Measurements from ENCODE around the gene RASGRP2.
A peak's percentile ranks its signal among the peaks of the same experiment; 100 is the strongest.

Gene RASGRP2

DNA sequence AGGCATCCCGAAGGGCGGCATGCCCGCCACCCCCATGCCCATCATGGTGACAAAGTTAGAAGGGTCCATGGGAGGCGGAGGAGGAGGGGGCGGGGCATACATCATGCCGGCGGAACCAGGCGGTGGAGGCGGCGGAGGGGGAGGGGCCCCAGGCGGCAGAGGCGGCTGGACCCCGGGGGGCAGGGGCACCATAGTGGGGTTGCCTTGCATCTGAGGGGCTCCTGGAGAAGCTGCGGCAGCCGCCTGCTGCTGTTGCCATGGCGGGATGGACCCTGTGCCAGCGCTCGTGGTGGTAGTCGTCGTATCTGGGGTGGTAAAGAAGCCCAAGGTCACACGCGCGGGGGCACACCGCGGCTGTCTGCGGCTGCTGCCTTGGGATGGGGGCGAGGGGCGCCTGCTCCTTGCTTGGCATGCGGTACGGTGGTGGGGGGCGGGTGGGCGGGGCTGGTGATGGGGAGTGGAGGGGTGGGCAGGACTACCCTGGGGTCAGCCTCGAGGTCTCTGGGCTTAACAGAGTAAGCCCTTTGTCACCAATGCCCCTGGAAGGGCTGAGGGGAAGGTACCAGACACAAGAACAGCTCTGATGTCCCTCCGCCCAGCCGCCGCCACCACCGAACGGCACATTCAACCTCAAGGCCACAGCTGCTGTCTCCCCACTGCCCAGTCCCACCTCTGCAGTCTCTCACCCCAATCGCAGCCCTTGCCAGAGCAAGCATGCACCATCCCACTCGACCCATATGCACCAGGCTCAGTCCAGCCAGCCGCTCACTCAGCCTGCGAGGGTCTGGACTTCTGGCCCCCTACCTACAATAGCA lies 22.1 kb upstream of the RASGRP2 start:
- H3K27me3 Mint-ChIP-seq: no peaks in the 10 kb centered on the region
- CTCF ChIA-PET: interaction anchor here (1.1 to 15.2 kb wide), 3 partner anchors 8 to 19 kb away, joined by 3 to 208 read pairs (median 3); partner anchors contain the start of gene RASGRP2
- H3K4me1 Mint-ChIP-seq: peaks cover 91% of the 10 kb centered on the region
- no peaks in the 10 kb centered on the region for H3K9me3 Mint-ChIP-seq
- peak; percentile 20 for DNase-seq
- H3K4me3 Mint-ChIP-seq: no peak overlapping the region
- peak overlapping the region; percentile 97 for H3K27ac Mint-ChIP-seq
- H3K36me3 Mint-ChIP-seq: peaks cover 81% of the 10 kb centered on the region

- Mint-ChIP-seq H3K4me1 (peaks cover 91% of the 10 kb centered on the region), H3K27me3 (no peaks in the 10 kb centered on the region)
These were observed 21.4 kb upstream of the RASGRP2 start for GRCh38 chr11:64765291-64765850.

DNA sequence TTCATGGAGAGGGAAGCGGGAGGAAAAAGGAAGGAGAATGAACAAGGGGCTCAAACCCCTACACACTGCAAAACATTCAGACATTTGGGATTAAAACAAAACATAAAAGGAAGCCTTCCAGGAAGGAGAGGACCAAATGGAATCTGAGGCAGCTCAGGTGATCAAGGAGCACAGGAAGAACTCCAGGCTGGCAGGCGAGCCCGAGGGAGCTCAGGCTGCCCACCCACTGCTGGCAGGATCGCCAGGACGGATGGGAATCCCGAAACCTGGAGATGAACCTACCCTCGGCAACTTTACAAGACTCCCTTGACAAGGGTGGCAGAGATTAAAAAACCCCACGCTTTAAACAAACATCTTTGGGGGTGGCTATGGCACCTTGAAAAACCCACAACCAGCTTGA lies 20.8 kb upstream of the RASGRP2 start:
- Mint-ChIP-seq H3K9me3 (no peaks in the 10 kb centered on the region), H3K27me3 (no peaks in the 10 kb centered on the region), H3K27ac (peak overlapping the region; percentile 97), H3K4me1 (peaks cover 94% of the 10 kb centered on the region), H3K36me3 (peaks cover 81% of the 10 kb centered on the region), H3K4me3 (peak overlapping the region; percentile 71)
- CTCF ChIA-PET: interaction anchor here (0.8 to 15.2 kb wide), 4 partner anchors 9 to 28 kb away, joined by 3 to 208 read pairs (median 3); partner anchors contain the start of gene RASGRP2
- peak; percentile 19 for DNase-seq

More at GRCh38 chr11:64765291-64765850, 21.4 kb upstream of the RASGRP2 start:
- Mint-ChIP-seq H3K27ac (peak overlapping the region; percentile 97), H3K4me3 (peak overlapping the region; percentile 71), H3K9me3 (no peaks in the 10 kb centered on the region), H3K36me3 (peaks cover 81% of the 10 kb centered on the region)
- CTCF ChIA-PET: interaction anchor here (0.8 to 15.2 kb wide), 4 partner anchors 9 to 29 kb away, joined by 3 to 208 read pairs (median 3); partner anchors contain the start of gene RASGRP2
- peak; percentile 21 for DNase-seq

DNA sequence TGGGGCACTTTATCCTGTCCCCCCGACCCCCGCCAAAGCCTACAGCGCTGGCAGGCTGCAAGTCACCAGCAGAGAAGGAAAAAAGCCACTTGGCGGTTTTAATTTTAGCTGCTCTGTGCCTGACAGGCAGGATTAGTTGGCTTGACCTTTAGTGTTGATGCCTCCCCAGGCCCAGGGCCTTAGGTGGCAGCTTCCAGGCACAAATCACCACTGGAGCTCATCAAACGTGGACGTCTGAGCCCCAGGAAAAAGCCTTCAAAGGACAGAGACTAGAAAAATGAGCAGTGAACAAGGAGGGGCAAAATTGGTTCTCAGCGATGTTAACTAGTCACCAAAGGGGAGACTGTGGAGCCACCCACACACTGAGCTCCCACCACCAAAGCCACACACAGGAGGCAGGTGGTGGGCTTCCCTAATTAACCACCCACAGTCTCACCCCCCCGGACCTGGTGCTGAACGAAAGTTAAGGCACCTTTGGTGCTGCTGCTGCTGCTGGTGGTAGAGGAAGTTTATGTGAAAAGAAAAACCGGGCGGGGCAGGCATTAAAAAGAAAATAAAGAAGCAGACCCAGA lies 20.2 kb upstream of the RASGRP2 start:
- Mint-ChIP-seq H3K4me3 (peak overlapping the region; percentile 71), H3K27me3 (no peaks in the 10 kb centered on the region), H3K36me3 (peaks cover 76% of the 10 kb centered on the region), H3K9me3 (no peaks in the 10 kb centered on the region), H3K4me1 (peaks cover 95% of the 10 kb centered on the region), H3K27ac (peak overlapping the region; percentile 97)
- peak; percentile 83 for DNase-seq
- CTCF ChIA-PET: interaction anchor here (0.9 to 15.2 kb wide), 3 partner anchors 10 to 76 kb away, joined by 3 to 208 read pairs (median 3); partner anchors contain the start of gene RASGRP2

DNA sequence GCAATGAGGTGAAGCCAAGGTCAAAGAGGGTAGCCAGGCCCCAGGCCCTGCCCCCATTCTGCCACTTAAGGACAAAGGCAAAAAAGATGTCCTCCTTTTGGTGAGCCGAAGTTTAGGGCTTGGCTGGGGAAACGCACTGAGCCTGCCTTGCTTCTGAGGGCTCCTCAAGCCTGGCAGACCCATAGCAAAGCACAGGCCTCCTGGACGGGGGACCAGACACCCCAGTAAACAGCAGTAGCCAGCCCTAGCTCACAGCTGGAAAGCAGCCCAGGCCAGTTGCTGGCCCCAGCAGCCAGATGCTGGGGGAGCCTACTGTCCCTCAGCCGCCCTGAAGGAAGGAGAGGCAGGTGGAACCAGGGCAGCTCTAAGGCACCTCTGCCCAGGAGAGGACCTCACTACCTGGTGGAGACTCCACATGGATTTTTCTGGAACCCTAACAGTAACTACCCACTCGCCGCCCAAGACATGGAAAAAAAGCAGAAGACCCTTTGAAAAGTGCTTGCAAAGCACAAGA lies 19.6 kb upstream of the RASGRP2 start:
- Mint-ChIP-seq H3K27me3 (no peaks in the 10 kb centered on the region), H3K4me3 (peak overlapping the region; percentile 71), H3K9me3 (no peaks in the 10 kb centered on the region), H3K36me3 (peaks cover 70% of the 10 kb centered on the region), H3K27ac (peak overlapping the region; percentile 97), H3K4me1 (peaks cover 95% of the 10 kb centered on the region)
- DNase-seq: peak; percentile 39
- CTCF ChIA-PET: interaction anchor here (0.9 to 15.2 kb wide), 4 partner anchors 8 to 75 kb away, joined by 3 to 208 read pairs (median 4); partner anchors contain the start of gene RASGRP2

- peak; percentile 53 for DNase-seq
- peaks cover 64% of the 10 kb centered on the region for H3K36me3 Mint-ChIP-seq
- CTCF ChIA-PET: interaction anchor here (0.9 to 15.2 kb wide), 4 partner anchors 9 to 74 kb away, joined by 3 to 208 read pairs (median 4); partner anchors contain the start of gene RASGRP2
- H3K4me1 Mint-ChIP-seq: peaks cover 88% of the 10 kb centered on the region
- H3K27me3 Mint-ChIP-seq: no peaks in the 10 kb centered on the region
- peak overlapping the region; percentile 71 for H3K4me3 Mint-ChIP-seq
- H3K27ac Mint-ChIP-seq: peak overlapping the region; percentile 97
- no peaks in the 10 kb centered on the region for H3K9me3 Mint-ChIP-seq
These were observed 19.0 kb upstream of the RASGRP2 start for GRCh38 chr11:64762674-64763525.

DNA sequence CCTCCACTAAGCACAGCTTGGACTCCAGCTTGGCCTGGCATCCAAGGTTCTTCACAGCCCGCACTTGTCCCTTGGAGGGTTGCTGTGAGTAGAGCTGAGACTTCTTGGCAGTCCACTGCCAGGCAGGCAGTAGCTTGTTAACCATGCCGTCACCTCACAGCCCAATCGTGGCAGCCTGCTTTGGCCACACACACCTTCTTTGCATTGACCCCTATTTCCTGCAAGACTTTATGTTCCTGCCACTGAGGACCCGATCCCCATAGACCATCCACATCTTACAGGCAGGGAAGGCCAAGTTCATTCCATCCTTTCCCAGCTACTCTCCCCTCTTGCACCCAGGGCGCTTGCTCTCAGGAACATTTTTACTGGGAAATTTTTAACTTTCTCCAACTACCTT lies 18.3 kb upstream of the RASGRP2 start:
- Mint-ChIP-seq H3K4me1 (peaks cover 86% of the 10 kb centered on the region), H3K4me3 (peak overlapping the region; percentile 71), H3K36me3 (peaks cover 62% of the 10 kb centered on the region), H3K9me3 (no peaks in the 10 kb centered on the region), H3K27ac (peak overlapping the region; percentile 97), H3K27me3 (no peaks in the 10 kb centered on the region)
- CTCF ChIA-PET: interaction anchor here (2.0 to 15.2 kb wide), 2 partner anchors 10 to 16 kb away, joined by 4 to 208 read pairs; partner anchors contain the start of gene RASGRP2
- DNase-seq: peak; percentile 13

GRCh38 chr11:64760759-64761420 lies 16.9 kb upstream of the RASGRP2 start:
- CTCF ChIA-PET: interaction anchor here (0.9 to 15.2 kb wide), 4 partner anchors 10 to 110 kb away, joined by 3 to 208 read pairs (median 3); partner anchors contain the start of gene RASGRP2
- H3K27ac Mint-ChIP-seq: peak overlapping the region; percentile 97
- no peaks in the 10 kb centered on the region for H3K27me3 Mint-ChIP-seq
- peaks cover 54% of the 10 kb centered on the region for H3K36me3 Mint-ChIP-seq
- DNase-seq: peak; percentile 51
- peak overlapping the region; percentile 59 for H3K4me3 Mint-ChIP-seq
- H3K4me1 Mint-ChIP-seq: peaks cover 78% of the 10 kb centered on the region
- H3K9me3 Mint-ChIP-seq: no peaks in the 10 kb centered on the region

GRCh38 chr11:64759722-64760719 lies 16.1 kb upstream of the RASGRP2 start, which contains the start of gene PYGM:
Gene PYGM, minus strand, starts transcription at chr11:64759974. Its CDS starts 76 bp downstream, at chr11:64759898.
- H3K9me3 Mint-ChIP-seq: no peaks in the 10 kb centered on the region
- H3K27me3 Mint-ChIP-seq: no peaks in the 10 kb centered on the region
- peak within 1 kb of the TSS; percentile 97 for H3K27ac Mint-ChIP-seq
- DNase-seq: peak; percentile 23
- CTCF ChIA-PET: interaction anchor here (0.6 to 15.2 kb wide), 5 partner anchors 11 to 134 kb away, joined by 3 to 208 read pairs (median 3); partner anchors contain the start of gene RASGRP2
- H3K36me3 Mint-ChIP-seq: peaks cover 48% of the 10 kb centered on the region
- peak within 1 kb of the TSS; percentile 59 for H3K4me3 Mint-ChIP-seq
- peaks cover 71% of the 10 kb centered on the region for H3K4me1 Mint-ChIP-seq

- H3K4me1 Mint-ChIP-seq: peaks cover 63% of the 10 kb centered on the region
These were observed 15.3 kb upstream of the RASGRP2 start for GRCh38 chr11:64759131-64759721.

More at GRCh38 chr11:64759131-64759721, 15.3 kb upstream of the RASGRP2 start:
- H3K4me3 Mint-ChIP-seq: no peak overlapping the region
- H3K9me3 Mint-ChIP-seq: no peaks in the 10 kb centered on the region
- no peaks in the 10 kb centered on the region for H3K27me3 Mint-ChIP-seq
- CTCF ChIA-PET: interaction anchor here (1.1 to 15.2 kb wide), 3 partner anchors 9 to 108 kb away, joined by 3 to 208 read pairs (median 4); partner anchors contain the start of gene RASGRP2
- H3K36me3 Mint-ChIP-seq: peaks cover 40% of the 10 kb centered on the region
- peak overlapping the region; percentile 52 for H3K27ac Mint-ChIP-seq
- peak; percentile 24 for DNase-seq

Measured in activated naive CD4-positive, alpha-beta T cell treated with anti-CD3 and anti-CD28 coated beads, Interleukin-2, amount 10 ng/mL, durations not matched to agents 7 days and 5 days (primary cell).